ENCODE measurements around the gene NR4A2.

- no peak for TF ChIP-seq ATF2 (CRISPR knock-in tag; IDR thresholded peaks at IDR 0.05; ENCODE audit: borderline replicate concordance, low read depth)
- TF ChIP-seq CTCF (IDR thresholded peaks at IDR 0.05): no peak
- no peak for TF ChIP-seq FOXK1 (CRISPR knock-in tag; IDR thresholded peaks at IDR 0.05)
- no peak for TF ChIP-seq ATF3 (CRISPR knock-in tag; conservative IDR thresholded peaks at IDR 0.05)
- no peak for TF ChIP-seq MAX (CRISPR knock-in tag; IDR thresholded peaks at IDR 0.05)
- TF ChIP-seq ZNF138 (CRISPR knock-in tag; conservative IDR thresholded peaks at IDR 0.05): no peak
- TF ChIP-seq ESRRA (CRISPR knock-in tag; IDR thresholded peaks at IDR 0.05; ENCODE audit: borderline replicate concordance): no peak
- no peak for TF ChIP-seq ATF6 (CRISPR knock-in tag; IDR thresholded peaks at IDR 0.05)
- no peak for TF ChIP-seq ZNF512 (CRISPR knock-in tag; IDR thresholded peaks at IDR 0.05; ENCODE audit: borderline replicate concordance)
- TF ChIP-seq FOXP4 (CRISPR knock-in tag; IDR thresholded peaks at IDR 0.05): no peak
Measured at GRCh38 chr2:156356014-156356754, 23.7 kb upstream of the NR4A2 start.
